Osteoblast (primary cell): ENCODE results near the gene PHLDB1. TPM values are rescaled to one million over a fixed set of nuclear protein-coding genes. Genes with fewer than 3 reads are reported as not detected.

Source experiments
- DNase-seq: peaks from one replicate; pipeline ENCODE4 v3.0.0; 2011; ENCODE audit warnings: low spot score, mixed read lengths; ENCODE audit not compliant: insufficient read length; ENCODE audit errors: missing footprints
- H2AFZ ChIP-seq: 2 replicates; pipeline ENCODE4 v1.6.0; 2011; ENCODE audit warnings: mild to moderate bottlenecking, low read length
- H3K27ac ChIP-seq: 2 replicates; pipeline ENCODE4 v1.5.1; 2011; ENCODE audit warnings: mild to moderate bottlenecking, low read depth, low read length, moderate library complexity
- H3K27me3 ChIP-seq: 2 replicates; pipeline ENCODE4 v1.6.0; 2012; ENCODE audit warnings: mild to moderate bottlenecking, control low read depth, inconsistent platforms, low read length, moderate library complexity; ENCODE audit not compliant: insufficient read depth
- H3K36me3 ChIP-seq: 2 replicates; pipeline ENCODE4 v1.5.1; 2011; ENCODE audit warnings: mild to moderate bottlenecking, low read length, control low read depth, moderate library complexity; ENCODE audit not compliant: insufficient read depth
- H3K4me1 ChIP-seq: 2 replicates; pipeline ENCODE4 v1.5.1; 2011; ENCODE audit warnings: mild to moderate bottlenecking, low read length, control low read depth, moderate library complexity; ENCODE audit not compliant: insufficient read depth
- H3K4me2 ChIP-seq: 2 replicates; pipeline ENCODE4 v1.6.0; 2011; ENCODE audit warnings: mild to moderate bottlenecking, low read length; ENCODE audit not compliant: insufficient read depth
- H3K4me3 ChIP-seq: fragments of 200-600 bp; sonication (generic); 3 replicates; pipeline ENCODE4 v1.5.1; 2012; ENCODE audit warnings: mild to moderate bottlenecking, low read length, inconsistent platforms; ENCODE audit not compliant: insufficient read depth
- H3K79me2 ChIP-seq: 2 replicates; pipeline ENCODE4 v1.6.0; 2012; ENCODE audit warnings: mild to moderate bottlenecking, low read length, control low read depth, inconsistent platforms; ENCODE audit not compliant: insufficient read depth
- H3K9me3 ChIP-seq: 2 replicates; pipeline ENCODE4 v1.5.1; 2011; ENCODE audit warnings: low read depth, low read length, control low read depth
- H4K20me1 ChIP-seq: 2 replicates; pipeline ENCODE4 v1.6.0; 2012; ENCODE audit warnings: mild to moderate bottlenecking, low read length, control low read depth; ENCODE audit not compliant: insufficient read depth
- CTCF ChIP-seq: IDR thresholded peaks from 2 replicates; pipeline ENCODE4 v1.5.1; 2011; ENCODE audit warnings: mild to moderate bottlenecking, low read depth, low read length, moderate library complexity; ENCODE audit errors: extremely low read depth
- total RNA-seq: library from RNA; depleted of rRNA; stranded (reverse); fragments of >200 nt; gene quantifications from 2 replicates; pipeline ENCODE4 v1.2.3, GENCODE V29; 2012

The PHLDB1 gene
- total RNA-seq, 1 donor, result 96.3 TPM

DNA sequence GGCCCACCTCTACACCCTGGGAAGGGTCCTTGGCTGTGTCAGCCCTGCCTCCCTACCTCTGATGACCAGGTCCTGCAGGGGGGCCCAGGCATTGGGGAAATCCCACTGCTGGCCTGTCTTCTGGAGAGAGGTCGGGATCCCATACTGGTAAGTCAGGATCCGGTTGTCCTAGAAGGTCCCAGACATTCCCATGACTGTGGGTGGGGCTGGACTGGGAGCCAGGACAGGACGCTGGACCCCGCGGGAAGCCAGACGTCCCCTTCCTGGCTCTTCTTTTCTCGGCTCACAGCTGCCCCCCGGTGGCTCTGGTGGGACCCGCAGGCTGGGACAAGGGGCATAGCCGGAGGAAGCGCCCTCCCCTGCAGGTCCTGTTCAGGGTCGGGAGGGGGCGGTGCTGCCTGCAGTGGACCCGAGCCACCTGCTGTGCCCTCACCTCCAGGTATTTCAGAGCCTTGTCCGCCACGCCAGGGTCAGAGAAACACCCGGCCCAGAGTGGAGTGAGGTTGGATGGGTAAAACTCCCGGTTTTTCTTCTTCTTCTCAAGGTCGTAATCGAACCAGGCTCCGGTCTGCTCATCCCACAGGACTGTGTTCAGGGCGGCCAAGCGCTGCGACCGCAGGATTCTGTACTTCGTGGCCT is 52.0 kb downstream of the PHLDB1 start:
- peak; percentile 97 for DNase-seq

DNA sequence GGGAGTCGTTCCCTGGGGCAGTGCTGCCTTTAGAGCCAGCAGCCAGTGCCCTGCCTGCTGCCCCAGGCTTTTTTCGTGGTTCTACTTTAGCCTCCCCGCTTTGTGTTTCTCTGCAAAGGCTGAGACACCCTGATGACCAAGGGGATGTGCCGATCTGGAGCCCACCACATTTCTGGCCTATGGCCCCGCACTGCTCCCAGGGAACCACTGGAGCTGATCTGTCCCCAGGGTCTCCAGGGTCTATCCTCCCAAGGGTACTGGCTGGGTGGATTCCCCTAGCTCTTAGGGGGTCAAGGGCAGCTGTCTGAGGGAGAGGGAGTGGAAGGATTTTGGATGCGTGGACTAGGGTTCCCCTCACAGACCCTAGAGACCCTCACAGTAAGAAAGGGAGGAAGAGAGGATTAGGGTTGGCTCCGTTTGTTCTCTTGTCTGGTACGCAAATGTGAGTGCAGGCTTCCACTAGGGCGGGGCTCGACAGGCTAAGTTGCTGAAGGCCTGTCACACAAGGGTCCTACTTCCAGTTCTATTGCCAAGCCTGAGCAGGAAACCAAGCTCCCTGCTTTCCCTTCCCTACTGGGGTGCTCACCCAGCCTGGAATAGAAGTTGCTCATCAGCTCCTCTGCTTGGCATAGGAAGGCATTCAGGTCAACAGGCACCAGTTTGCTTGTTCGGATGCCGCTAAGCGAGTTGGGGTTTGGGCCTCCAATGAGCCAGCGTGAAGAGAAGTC is 52.7 kb downstream of the PHLDB1 start:
- Histone ChIP-seq H3K27ac (no peak overlapping the region), H4K20me1 (peaks cover 13% of the 10 kb centered on the region), H3K27me3 (no peaks in the 10 kb centered on the region), H3K4me1 (no peaks in the 10 kb centered on the region), H3K4me2 (no peak overlapping the region), H3K9me3 (no peaks in the 10 kb centered on the region), H2AFZ (no peak overlapping the region), H3K79me2 (no peaks in the 10 kb centered on the region), H3K36me3 (peaks cover 31% of the 10 kb centered on the region), H3K4me3 (no peak overlapping the region)
- no peak for DNase-seq
- no peak for TF ChIP-seq CTCF

More for the DNA sequence above, 52.0 kb downstream of the PHLDB1 start:
- Histone ChIP-seq H3K27ac (no peak overlapping the region), H3K4me1 (no peaks in the 10 kb centered on the region), H3K9me3 (no peaks in the 10 kb centered on the region), H3K79me2 (no peaks in the 10 kb centered on the region), H3K27me3 (no peaks in the 10 kb centered on the region), H4K20me1 (peaks cover 13% of the 10 kb centered on the region), H3K4me3 (no peak overlapping the region), H2AFZ (no peak overlapping the region), H3K36me3 (peaks cover 34% of the 10 kb centered on the region), H3K4me2 (peak overlapping the region; percentile 22)
- peak; percentile 86 for TF ChIP-seq CTCF

- Histone ChIP-seq H3K9me3 (no peaks in the 10 kb centered on the region), H3K36me3 (peaks cover 23% of the 10 kb centered on the region), H3K79me2 (no peaks in the 10 kb centered on the region), H3K4me3 (no peak overlapping the region), H3K4me1 (no peaks in the 10 kb centered on the region), H2AFZ (no peak overlapping the region), H4K20me1 (peaks cover 7% of the 10 kb centered on the region), H3K27me3 (no peaks in the 10 kb centered on the region), H3K4me2 (no peak overlapping the region), H3K27ac (no peak overlapping the region)
- DNase-seq, result no peak
- TF ChIP-seq CTCF, result no peak
Observed at GRCh38 chr11:118660681-118661424, 53.4 kb downstream of the PHLDB1 start.
